SK-N-MC (cell line): ENCODE measurements around the gene ZNF783.
"Not testable (repeated sequence)": the region's sequence is repeated elsewhere in the genome, so short reads cannot be mapped to it uniquely, and the experiment has no call there.

ENCODE experiments used
- DNase-seq: peaks from one replicate; pipeline ENCODE4 v3.0.0-alpha.2; 2011; ENCODE audit warnings: low read depth, low spot score
- H3K27ac ChIP-seq: fragments of 200-600 bp; sonication (generic); 2 replicates; pipeline ENCODE4 v1.5.1; 2016; ENCODE audit warnings: mixed run types
- H3K36me3 ChIP-seq: fragments of 200-600 bp; sonication (generic); 2 replicates; pipeline ENCODE4 v1.6.1; 2017; ENCODE audit warnings: antibody characterized with exemption, low read length, mixed read lengths; ENCODE audit not compliant: insufficient read depth
- H3K4me3 ChIP-seq: fragments of 200-600 bp; sonication (generic); 2 replicates; pipeline ENCODE4 v1.5.1; 2016
- H3K9ac ChIP-seq: fragments of 200-600 bp; sonication (generic); 2 replicates; pipeline ENCODE4 v1.8.0; 2017; ENCODE audit warnings: mixed run types, mixed read lengths; ENCODE audit not compliant: insufficient read length
- H3K9me3 ChIP-seq: fragments of 200-600 bp; sonication (generic); 2 replicates; pipeline ENCODE4 v1.6.1; 2017; ENCODE audit warnings: low read depth, mild to moderate bottlenecking, antibody characterized with exemption, low read length, moderate library complexity, mixed read lengths
- EZH2 ChIP-seq: fragments of 200-600 bp; sonication (generic); IDR thresholded peaks from one replicate; pipeline ENCODE4 v1.6.1; 2017; ENCODE audit warnings: antibody characterized with exemption
- FOXP2 ChIP-seq: optimal IDR thresholded peaks from 2 replicates; pipeline ENCODE3; 2011; ENCODE audit warnings: mild to moderate bottlenecking, moderate library complexity; ENCODE audit not compliant: insufficient read depth; ENCODE audit errors: extremely low read length, control extremely low read depth
- POLR2AphosphoS5 ChIP-seq: IDR thresholded peaks from 2 replicates; pipeline ENCODE4 v1.6.1; 2012; ENCODE audit warnings: mild to moderate bottlenecking, low read depth, low read length, borderline replicate concordance

The ZNF783 gene

DNA sequence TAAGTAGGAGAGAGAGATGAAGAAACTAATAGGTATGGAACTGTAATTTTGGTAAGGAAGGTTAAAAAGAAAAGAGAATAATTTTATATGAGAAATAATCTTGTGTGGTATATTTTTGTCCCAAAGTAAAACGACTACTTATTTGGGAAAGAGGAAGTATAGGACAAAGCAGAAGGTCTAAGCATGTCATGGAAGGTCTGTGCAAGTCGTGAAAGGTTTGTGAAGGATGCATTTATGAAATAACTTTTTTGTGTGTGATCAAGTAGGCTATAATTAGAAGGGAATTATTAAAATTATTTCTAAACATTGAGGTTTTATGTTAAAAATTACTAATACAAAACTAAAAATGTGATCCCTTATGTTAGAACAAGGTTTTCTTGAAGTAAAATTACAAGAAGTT is 63.3 kb downstream of the ZNF783 start:
- TF ChIP-seq POLR2AphosphoS5 (no peak), EZH2 (no peak), FOXP2 (no peak)
- no peak for DNase-seq
- Histone ChIP-seq H3K36me3 (no peaks in the 10 kb centered on the region), H3K9me3 (no peaks in the 10 kb centered on the region), H3K27ac (no peak overlapping the region), H3K4me3 (no peak overlapping the region), H3K9ac (no peak overlapping the region)

DNA sequence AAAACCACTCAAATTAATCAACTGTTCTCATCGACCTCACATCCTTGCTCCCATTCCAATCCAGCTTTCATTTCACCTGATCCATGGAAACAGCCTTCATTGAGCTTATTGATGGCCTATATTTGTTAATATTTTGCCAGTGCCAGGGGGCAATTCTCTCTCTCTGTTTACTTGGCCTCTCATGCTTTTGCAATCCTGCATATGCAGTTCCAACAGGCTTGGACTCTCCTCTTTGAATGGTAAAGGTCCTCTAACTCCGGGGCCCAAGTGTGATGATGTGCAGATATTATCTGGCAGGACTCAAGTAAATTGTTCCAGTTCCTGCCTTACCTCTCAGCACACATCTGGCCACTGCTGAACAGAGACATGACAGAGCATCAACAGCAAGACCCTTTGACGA is 67.3 kb downstream of the ZNF783 start:
- Histone ChIP-seq H3K4me3 (no peak overlapping the region), H3K27ac (no peak overlapping the region)
- TF ChIP-seq FOXP2, result no peak
- TF ChIP-seq EZH2, result no peak
- no peak for TF ChIP-seq POLR2AphosphoS5

DNA sequence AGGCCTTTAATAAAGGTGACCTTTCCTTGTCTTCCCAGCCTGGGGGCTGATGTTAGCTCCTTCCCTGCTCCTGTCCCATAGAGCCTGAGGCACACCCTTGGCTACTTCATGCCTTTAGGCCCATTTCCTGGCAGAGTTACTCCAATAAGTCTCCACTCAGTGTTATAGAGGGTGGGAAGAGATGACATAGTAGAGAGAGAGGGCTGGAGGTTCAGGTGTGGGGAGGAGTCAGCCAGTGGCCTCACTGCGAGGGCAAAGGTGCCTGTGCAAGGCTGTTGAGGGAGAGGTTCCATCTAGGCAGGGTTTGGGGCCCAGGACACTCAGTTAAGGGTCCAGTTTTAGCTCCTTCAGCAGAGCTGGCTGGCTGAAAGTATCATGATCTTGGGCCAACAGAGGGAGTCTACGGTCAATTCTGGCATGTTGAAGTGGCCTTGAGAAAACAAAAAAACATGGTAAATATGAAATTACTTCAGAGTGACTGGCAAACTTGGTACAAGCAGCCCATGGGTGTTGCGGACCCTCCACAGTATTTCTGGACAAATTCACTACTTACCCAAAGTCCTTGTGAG is 67.9 kb downstream of the ZNF783 start:
- Histone ChIP-seq H3K27ac (no peak overlapping the region), H3K9ac (no peak overlapping the region), H3K36me3 (no peaks in the 10 kb centered on the region), H3K4me3 (no peak overlapping the region), H3K9me3 (no peaks in the 10 kb centered on the region)
- TF ChIP-seq FOXP2, result no peak
- no peak for TF ChIP-seq POLR2AphosphoS5
- no peak for TF ChIP-seq EZH2
- DNase-seq, result no peak

More for the DNA sequence above, 67.3 kb downstream of the ZNF783 start:
- H3K36me3 ChIP-seq, result no peaks in the 10 kb centered on the region
- no peak for DNase-seq
- no peak overlapping the region for H3K9ac ChIP-seq
- no peaks in the 10 kb centered on the region for H3K9me3 ChIP-seq

- Histone ChIP-seq H3K9ac (no peak overlapping the region), H3K27ac (no peak overlapping the region), H3K36me3 (no peaks in the 10 kb centered on the region), H3K9me3 (no peaks in the 10 kb centered on the region), H3K4me3 (no peak overlapping the region)
- no peak for DNase-seq
- TF ChIP-seq FOXP2 (no peak), POLR2AphosphoS5 (no peak), EZH2 (no peak)
Measured at GRCh38 chr7:149330914-149331567, 69.0 kb downstream of the ZNF783 start.

DNA sequence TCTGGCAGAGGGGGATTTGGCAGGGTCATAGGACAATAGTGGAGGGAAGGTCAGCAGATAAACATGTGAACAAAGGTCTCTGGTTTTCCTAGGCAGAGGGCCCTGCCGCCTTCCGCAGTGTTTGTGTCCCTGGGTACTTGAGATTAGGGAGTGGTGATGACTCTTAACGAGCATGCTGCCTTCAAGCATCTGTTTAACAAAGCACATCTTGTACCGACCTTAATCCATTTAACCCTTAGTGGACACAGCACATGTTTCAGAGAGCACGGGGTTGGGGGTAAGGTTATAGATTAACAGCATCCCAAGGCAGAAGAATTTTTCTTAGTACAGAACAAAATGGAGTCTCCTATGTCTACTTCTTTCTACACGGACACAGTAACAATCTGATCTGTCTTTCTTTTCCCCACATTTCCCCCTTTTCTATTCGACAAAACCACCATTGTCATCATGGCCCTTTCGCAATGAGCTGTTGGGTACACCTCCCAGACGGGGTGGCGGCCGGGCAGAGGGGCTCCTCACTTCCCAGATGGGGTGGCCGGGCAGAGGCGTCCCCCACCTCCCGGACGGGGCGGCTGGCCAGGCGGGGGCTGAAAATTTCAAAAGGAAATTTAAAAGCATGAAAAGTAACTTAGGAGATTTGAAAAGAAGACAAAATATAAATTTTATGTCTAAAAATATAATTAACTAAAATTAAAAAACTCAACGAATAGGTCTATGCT is 70.8 kb downstream of the ZNF783 start:
- H3K9ac ChIP-seq, H3K9me3 ChIP-seq, H3K4me3 ChIP-seq, H3K27ac ChIP-seq, H3K36me3 ChIP-seq, DNase-seq: not testable (repeated sequence)

DNA sequence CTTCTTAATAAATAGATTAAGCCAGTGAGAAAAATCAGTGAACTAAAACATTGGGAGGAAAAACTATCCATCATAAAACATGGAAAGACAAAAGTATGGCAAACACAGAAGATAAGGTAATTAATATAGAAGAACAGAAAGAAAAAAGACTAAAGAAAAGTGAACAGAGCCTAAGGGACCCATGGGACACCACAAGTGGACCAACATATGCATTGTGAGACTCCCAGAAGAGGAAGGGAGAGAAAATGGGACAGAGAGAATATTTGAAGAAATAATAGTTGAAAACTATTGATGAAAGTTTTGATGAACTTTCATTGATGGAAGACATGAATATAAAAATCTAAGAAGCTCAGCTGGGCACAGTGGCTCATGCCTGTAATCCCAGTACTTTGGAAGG is 71.3 kb downstream of the ZNF783 start:
- no peak for DNase-seq
- Histone ChIP-seq H3K4me3 (no peak overlapping the region), H3K36me3 (no peaks in the 10 kb centered on the region), H3K9ac (no peak overlapping the region), H3K27ac (no peak overlapping the region), H3K9me3 (no peaks in the 10 kb centered on the region)
- TF ChIP-seq EZH2 (no peak), FOXP2 (no peak), POLR2AphosphoS5 (no peak)

- TF ChIP-seq POLR2AphosphoS5 (no peak), EZH2 (no peak), FOXP2 (no peak)
- Histone ChIP-seq H3K9me3 (no peaks in the 10 kb centered on the region), H3K9ac (no peak overlapping the region), H3K36me3 (no peaks in the 10 kb centered on the region), H3K4me3 (no peak overlapping the region), H3K27ac (no peak overlapping the region)
- DNase-seq, result no peak
Measured at GRCh38 chr7:149334219-149334618, 72.2 kb downstream of the ZNF783 start.
